Mucosa of descending colon (tissue), 3 donors: ENCODE measurements around the gene SLX9. TPM values are rescaled to one million over a fixed set of nuclear protein-coding genes. Genes with fewer than 3 reads are reported as not detected.
"Not testable (repeated sequence)": the region's sequence is repeated elsewhere in the genome, so short reads cannot be mapped to it uniquely, and the experiment has no call there.

Experiments used
- ATAC-seq: fragments of 200-7000 bp; cut with Tn5 transposase; one replicate; pipeline ENCODE4 v1.9.1; 2020; ENCODE audit warnings: mild to moderate bottlenecking, moderate library complexity
- DNase-seq, 3 donors: peaks; one replicate each; pipeline ENCODE4 v3.0.0-alpha.2; 2020
- H3K36me3 ChIP-seq: fragments of 200-600 bp; one replicate; pipeline ENCODE4 v1.8.0; 2021; ENCODE audit warnings: low read depth, mild to moderate bottlenecking
- H3K4me1 ChIP-seq: fragments of 200-600 bp; one replicate; pipeline ENCODE4 v1.8.0; 2021; ENCODE audit warnings: low read depth, mild to moderate bottlenecking
- H3K4me3 ChIP-seq: fragments of 200-600 bp; one replicate; pipeline ENCODE4 v1.8.0; 2021; ENCODE audit warnings: mild to moderate bottlenecking
- H3K9me3 ChIP-seq: fragments of 200-600 bp; one replicate; pipeline ENCODE4 v1.8.0; 2021; ENCODE audit warnings: mild to moderate bottlenecking
- CTCF ChIP-seq: fragments of 200-600 bp; IDR thresholded peaks from one replicate; pipeline ENCODE4 v1.8.0; 2022; ENCODE audit warnings: antibody characterized with exemption, mild to moderate bottlenecking
- intact Hi-C, 2 donors: fragments of 100-400 bp; cut with DNase I in 1 of 2; cut with micrococcal nuclease in 1 of 2; formaldehyde crosslinking; loops; one replicate each; pipeline versions ENCODE4 v1.11.0 to v1.11.1; 2022; cut with DNase I, micrococcal nuclease
- total RNA-seq, 3 donors: library from RNA; stranded (reverse); fragmentation: NEBNext Ultra II Directional in 2 of 3; extraction: Animal tissue kit (Norgen Biotek cat#: 25700) in 2 of 3; gene quantifications; one replicate each; pipeline versions ENCODE4 v1.2.1 to v1.2.4, GENCODE V29; 2021 to 2023
- donor health status: DM: no; HTN: no; CAD: no; lungs with moderate emphysema.
- donor health status: DM: no; HTN: no; CAD: no.
- donor health status: DM: no; HTN: yes; CAD: no.

SLX9 gene
- total RNA-seq, 3 donors from 2014 or later = 19.8 to 42.2 (median 20.9) TPM

- no peak for TF ChIP-seq CTCF
- H3K9me3 ChIP-seq = no peaks in the 10 kb centered on the region
- DNase-seq = peak in 2 of 3 donors; percentile 15 to 37
- no peaks in the 10 kb centered on the region for H3K4me1 ChIP-seq
- no peaks in the 10 kb centered on the region for H3K36me3 ChIP-seq
- intact Hi-C loops = no loop called here
- no peak overlapping the region for H3K4me3 ChIP-seq
- no peak for ATAC-seq
Measured at GRCh38 chr21:45019887-45020537, 80.2 kb downstream of the SLX9 start.

- DNase-seq (peak in 2 of 3 donors; percentile 8 to 34), ATAC-seq (no peak)
- no peak for TF ChIP-seq CTCF
- Histone ChIP-seq H3K4me3 (no peak overlapping the region), H3K36me3 (no peaks in the 10 kb centered on the region), H3K4me1 (no peaks in the 10 kb centered on the region), H3K9me3 (no peaks in the 10 kb centered on the region)
- intact Hi-C loops = no loop called here
Measured at GRCh38 chr21:45020629-45021427, 81.0 kb downstream of the SLX9 start.

- intact Hi-C loops = no loop called here
- no peak overlapping the region for H3K4me3 ChIP-seq
- no peaks in the 10 kb centered on the region for H3K9me3 ChIP-seq
- no peaks in the 10 kb centered on the region for H3K4me1 ChIP-seq
- no peaks in the 10 kb centered on the region for H3K36me3 ChIP-seq
- TF ChIP-seq CTCF = no peak
- ATAC-seq = no peak
- DNase-seq = peak in 2 of 3 donors; percentile 13 to 36
Measured at GRCh38 chr21:45021428-45022347, 81.9 kb downstream of the SLX9 start.

- no peak for ATAC-seq
- H3K4me3 ChIP-seq = no peak overlapping the region
- no peak for TF ChIP-seq CTCF
- H3K9me3 ChIP-seq = no peaks in the 10 kb centered on the region
- intact Hi-C loops = no loop called here
- H3K4me1 ChIP-seq = no peaks in the 10 kb centered on the region
- no peak for DNase-seq
- H3K36me3 ChIP-seq = no peaks in the 10 kb centered on the region
Measured at GRCh38 chr21:45022348-45022675, 82.5 kb downstream of the SLX9 start.

- ATAC-seq = no peak
- H3K36me3 ChIP-seq = no peaks in the 10 kb centered on the region
- no peak overlapping the region for H3K4me3 ChIP-seq
- intact Hi-C loops = no loop called here
- H3K4me1 ChIP-seq = no peaks in the 10 kb centered on the region
- H3K9me3 ChIP-seq = no peaks in the 10 kb centered on the region
- no peak for DNase-seq
- no peak for TF ChIP-seq CTCF
Measured at GRCh38 chr21:45022736-45023135, 82.9 kb downstream of the SLX9 start.

GRCh38 chr21:45024516-45024915 lies 84.7 kb downstream of the SLX9 start:
- DNase-seq, H3K4me1 ChIP-seq, ATAC-seq, H3K36me3 ChIP-seq, H3K9me3 ChIP-seq, intact Hi-C loops, H3K4me3 ChIP-seq: not testable (repeated sequence)
